ENCODE data around the gene MLNR. TPM values are rescaled to one million over a fixed set of nuclear protein-coding genes. Genes with fewer than 3 reads are reported as not detected.

Gene MLNR
- not detected for total RNA-seq

- DNase-seq (ENCODE audit: low spot score in 2 of 2): no peak
- intact Hi-C loops (cut with DNase I; ENCODE audit: low total_unique reads): no loop called here
- TF ChIP-seq POLR2A (IDR thresholded peaks at IDR 0.05) (no peak), CTCF (IDR thresholded peaks at IDR 0.05) (no peak)
- 7% methylated on average over 18 of the region's 111 CpGs; no CpG with 5 or more reads in 1 of the 2 donors for WGBS, 2 donors
- peak within 1 kb of the TSS; percentile 7 for H3K4me3 ChIP-seq (ENCODE audit: low read depth, poor library complexity, severe bottlenecking)
Observed at GRCh38 chr13:49220036-49220855, at the start of gene MLNR. Gene MLNR, plus strand, starts transcription at chr13:49220338. Its CDS starts 0 bp downstream, at chr13:49220338.

GRCh38 chr13:49171359-49171758, 48.8 kb upstream of the MLNR start:
- TF ChIP-seq CTCF (IDR thresholded peaks at IDR 0.05) (no peak), POLR2A (IDR thresholded peaks at IDR 0.05) (no peak)
- no peak overlapping the region for H3K4me3 ChIP-seq (ENCODE audit: low read depth, poor library complexity, severe bottlenecking)
- DNase-seq (ENCODE audit: low spot score in 2 of 2): no peak
- intact Hi-C loops (cut with DNase I; ENCODE audit: low total_unique reads): no loop called here

- H3K4me3 ChIP-seq (ENCODE audit: low read depth, poor library complexity, severe bottlenecking): no peak overlapping the region
- no peak for DNase-seq (ENCODE audit: low spot score in 2 of 2)
- intact Hi-C loops (cut with DNase I; ENCODE audit: low total_unique reads): no loop called here
- TF ChIP-seq POLR2A (IDR thresholded peaks at IDR 0.05) (no peak), CTCF (IDR thresholded peaks at IDR 0.05) (no peak)
- WGBS, 2 donors: 80 to 86% methylated on average over 1 of the region's 1 CpG
Observed at GRCh38 chr13:49183672-49184325, 36.3 kb upstream of the MLNR start.

GRCh38 chr13:49184621-49185020, 35.5 kb upstream of the MLNR start:
- no peak overlapping the region for H3K4me3 ChIP-seq (ENCODE audit: low read depth, poor library complexity, severe bottlenecking)
- WGBS, 2 donors: 80% methylated on average over 4 of the region's 4 CpGs
- intact Hi-C loops (cut with DNase I; ENCODE audit: low total_unique reads): no loop called here
- no peak for DNase-seq (ENCODE audit: low spot score in 2 of 2)
- TF ChIP-seq POLR2A (IDR thresholded peaks at IDR 0.05): no peak
- no peak for TF ChIP-seq CTCF (IDR thresholded peaks at IDR 0.05)

GRCh38 chr13:49185264-49185663, 34.9 kb upstream of the MLNR start:
- WGBS, 2 donors: 61 to 83% methylated on average over 1 of the region's 1 CpG
- intact Hi-C loops (cut with DNase I; ENCODE audit: low total_unique reads): no loop called here
- DNase-seq (ENCODE audit: low spot score in 2 of 2): no peak

More at GRCh38 chr13:49185264-49185663, 34.9 kb upstream of the MLNR start:
- no peak overlapping the region for H3K4me3 ChIP-seq (ENCODE audit: low read depth, poor library complexity, severe bottlenecking)
- TF ChIP-seq POLR2A (IDR thresholded peaks at IDR 0.05) (no peak), CTCF (IDR thresholded peaks at IDR 0.05) (no peak)

All from lower leg skin (tissue), 4 donors.